ENCODE measurements around the gene TIMP3. TPM values are rescaled to one million over a fixed set of nuclear protein-coding genes. Genes with fewer than 3 reads are reported as not detected.

Gene TIMP3
- total RNA-seq, 1 experiment from 2014 or later = 0.87 TPM

DNA sequence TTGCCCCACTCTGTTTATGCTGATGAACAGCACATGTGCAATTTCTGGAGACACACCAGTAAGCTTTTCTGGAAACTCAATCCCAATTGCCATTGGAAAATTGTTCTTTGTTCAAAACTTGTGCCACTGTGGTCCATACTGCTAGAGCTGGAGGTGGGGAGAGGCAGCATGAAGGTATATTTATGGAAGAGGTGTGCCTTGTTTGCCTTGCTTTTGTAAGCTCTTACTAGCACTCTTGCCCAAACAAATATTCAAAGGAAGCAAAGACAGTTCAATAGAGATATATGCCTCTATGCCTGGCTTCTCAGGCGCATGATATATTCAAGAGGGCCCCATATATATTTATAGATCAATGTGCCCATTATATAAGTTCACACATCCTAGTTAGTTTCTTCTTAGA, 42.7 kb downstream of the TIMP3 start:
- H3K27me3 ChIP-seq (ENCODE audit: insufficient read depth, low read length) = no peaks in the 10 kb centered on the region
- no peaks in the 10 kb centered on the region for H3K9me3 Mint-ChIP-seq
- no peak overlapping the region for H2AK5ac ChIP-seq (ENCODE audit: insufficient read length, low read length)
- H3K27me3 Mint-ChIP-seq (ENCODE audit: low read depth) = peaks cover 1% of the 10 kb centered on the region; the same call in 1 of the 2 replicates
- WGBS (ENCODE audit: extremely low coverage, insufficient read length, low lambda C conversion rate) = no CpG with 5 or more reads among the region's 1 CpG
- no peak for DNase-seq
- no peak overlapping the region for H3K27ac Mint-ChIP-seq
- H2BK12ac ChIP-seq (ENCODE audit: insufficient read length, low read depth, low read length) = no peak overlapping the region
- no peaks in the 10 kb centered on the region for H4K20me1 ChIP-seq (ENCODE audit: control insufficient read depth, insufficient read depth, insufficient read length)
- H3K79me1 ChIP-seq (ENCODE audit: insufficient read depth, low read depth, low read length, poor library complexity, severe bottlenecking) = no peaks in the 10 kb centered on the region
- no peak overlapping the region for H3K9ac ChIP-seq (ENCODE audit: extremely low read depth, insufficient read length, low read length)
- no peak overlapping the region for H2BK20ac ChIP-seq (ENCODE audit: low read depth, low read length, poor library complexity, severe bottlenecking)
- no peak overlapping the region for H3K56ac ChIP-seq (ENCODE audit: insufficient read length, low read depth, low read length)
- no peak overlapping the region for H4K8ac ChIP-seq (replicated peaks; ENCODE audit: insufficient read length, low read depth, low read length)
- H3K4me3 Mint-ChIP-seq = no peak overlapping the region
- H3K18ac ChIP-seq (ENCODE audit: insufficient read length, low read depth, low read length) = no peak overlapping the region
- no peak overlapping the region for H3K23ac ChIP-seq (ENCODE audit: insufficient read length, low read depth, low read length)
- no peak overlapping the region for H2BK15ac ChIP-seq (ENCODE audit: low read depth, low read length)
- H3T11ph ChIP-seq (ENCODE audit: low read length) = no peak overlapping the region
- H3K79me2 ChIP-seq (ENCODE audit: insufficient read depth, low read length) = no peaks in the 10 kb centered on the region
- H4K5ac ChIP-seq (ENCODE audit: insufficient read length, low read depth, low read length) = no peak overlapping the region
- H3K4me2 ChIP-seq (ENCODE audit: insufficient read depth, insufficient read length, low read length) = no peak overlapping the region
- H3K4ac ChIP-seq (ENCODE audit: low read depth, low read length) = no peak overlapping the region
- no peaks in the 10 kb centered on the region for H3K9me3 ChIP-seq (ENCODE audit: control insufficient read depth, low read depth, low read length)
- H2BK120ac ChIP-seq (ENCODE audit: low read depth, low read length, poor library complexity, severe bottlenecking) = no peak overlapping the region
- peaks cover 0 to 6% of the 10 kb centered on the region in 2 experiments; a peak in 2 of 4 replicates for H3K4me1 Mint-ChIP-seq
- H2BK5ac ChIP-seq (ENCODE audit: insufficient read length, low read length) = no peak overlapping the region
- no peak overlapping the region for H3K14ac ChIP-seq (ENCODE audit: insufficient read depth, low read length)
- no peaks in the 10 kb centered on the region for H3K23me2 ChIP-seq (ENCODE audit: insufficient read length, low read depth, low read length, poor library complexity, severe bottlenecking)
- TF ChIP-seq, protein P1, sequence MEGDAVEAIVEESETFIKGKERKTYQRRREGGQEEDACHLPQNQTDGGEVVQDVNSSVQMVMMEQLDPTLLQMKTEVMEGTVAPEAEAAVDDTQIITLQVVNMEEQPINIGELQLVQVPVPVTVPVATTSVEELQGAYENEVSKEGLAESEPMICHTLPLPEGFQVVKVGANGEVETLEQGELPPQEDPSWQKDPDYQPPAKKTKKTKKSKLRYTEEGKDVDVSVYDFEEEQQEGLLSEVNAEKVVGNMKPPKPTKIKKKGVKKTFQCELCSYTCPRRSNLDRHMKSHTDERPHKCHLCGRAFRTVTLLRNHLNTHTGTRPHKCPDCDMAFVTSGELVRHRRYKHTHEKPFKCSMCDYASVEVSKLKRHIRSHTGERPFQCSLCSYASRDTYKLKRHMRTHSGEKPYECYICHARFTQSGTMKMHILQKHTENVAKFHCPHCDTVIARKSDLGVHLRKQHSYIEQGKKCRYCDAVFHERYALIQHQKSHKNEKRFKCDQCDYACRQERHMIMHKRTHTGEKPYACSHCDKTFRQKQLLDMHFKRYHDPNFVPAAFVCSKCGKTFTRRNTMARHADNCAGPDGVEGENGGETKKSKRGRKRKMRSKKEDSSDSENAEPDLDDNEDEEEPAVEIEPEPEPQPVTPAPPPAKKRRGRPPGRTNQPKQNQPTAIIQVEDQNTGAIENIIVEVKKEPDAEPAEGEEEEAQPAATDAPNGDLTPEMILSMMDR (conservative IDR thresholded peaks at IDR 0.05) = no peak
- H4K91ac ChIP-seq (ENCODE audit: insufficient read length, low read depth, low read length) = no peak overlapping the region
- H3K36me3 Mint-ChIP-seq (ENCODE audit: insufficient read depth in 1 of 3, low read depth in 3 of 3) = peaks cover 0 to 21% (median 8%) of the 10 kb centered on the region in 3 experiments; a peak in 4 of 7 replicates
- no peak overlapping the region for H3K27ac ChIP-seq (ENCODE audit: insufficient read length, low read depth, low read length)
- H3K4me1 ChIP-seq (ENCODE audit: insufficient read depth, low read length) = no peaks in the 10 kb centered on the region
- H2AFZ ChIP-seq (ENCODE audit: low read length) = no peak overlapping the region
